D721Med (cell line): ENCODE measurements around the gene KRTAP23-1.

ENCODE experiments used
- DNase-seq: peaks from one replicate; pipeline ENCODE4 v3.0.0; 2011; ENCODE audit warnings: low spot score; ENCODE audit not compliant: insufficient read length
- FAIRE-seq: peaks from 2 replicates; lab custom pipeline; 2011; peaks lifted over from hg19 to GRCh38; lab: Jason Lieb, UNC
- TF ChIP-seq, protein P1 (sequence below): IDR thresholded peaks from 2 replicates; pipeline ENCODE4 v1.5.1; 2012; ENCODE audit warnings: mild to moderate bottlenecking, control low read depth; ENCODE audit not compliant: insufficient read depth; ENCODE audit errors: missing control alignments

The KRTAP23-1 gene

DNA sequence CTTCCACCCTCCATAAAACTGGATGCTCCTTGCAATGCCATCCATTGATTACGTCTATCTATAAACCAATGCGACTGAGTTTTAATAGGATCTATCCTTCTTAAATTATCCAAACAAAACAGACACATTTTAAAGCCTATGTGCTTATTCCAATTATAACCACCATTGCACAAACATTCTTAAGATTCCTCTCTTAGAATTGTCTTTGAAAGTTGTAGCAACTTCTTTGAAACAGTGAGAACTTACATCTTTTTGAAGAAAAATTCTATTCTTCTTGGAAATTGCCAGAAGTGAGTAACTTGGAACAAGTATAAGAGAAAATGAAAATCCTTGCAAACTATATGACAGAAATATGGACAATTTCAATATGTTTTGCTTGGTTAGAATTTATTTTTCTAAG is 28.2 kb downstream of the KRTAP23-1 start, which contains the start of gene KRTAP26-1:
TSS of gene KRTAP26-1 (minus strand) at position 101 of the 400 bp plus-strand sequence. CDS start 280 bp downstream, outside the sequence.
- DNase-seq (no peak), FAIRE-seq (no peak)
- TF ChIP-seq, protein P1, sequence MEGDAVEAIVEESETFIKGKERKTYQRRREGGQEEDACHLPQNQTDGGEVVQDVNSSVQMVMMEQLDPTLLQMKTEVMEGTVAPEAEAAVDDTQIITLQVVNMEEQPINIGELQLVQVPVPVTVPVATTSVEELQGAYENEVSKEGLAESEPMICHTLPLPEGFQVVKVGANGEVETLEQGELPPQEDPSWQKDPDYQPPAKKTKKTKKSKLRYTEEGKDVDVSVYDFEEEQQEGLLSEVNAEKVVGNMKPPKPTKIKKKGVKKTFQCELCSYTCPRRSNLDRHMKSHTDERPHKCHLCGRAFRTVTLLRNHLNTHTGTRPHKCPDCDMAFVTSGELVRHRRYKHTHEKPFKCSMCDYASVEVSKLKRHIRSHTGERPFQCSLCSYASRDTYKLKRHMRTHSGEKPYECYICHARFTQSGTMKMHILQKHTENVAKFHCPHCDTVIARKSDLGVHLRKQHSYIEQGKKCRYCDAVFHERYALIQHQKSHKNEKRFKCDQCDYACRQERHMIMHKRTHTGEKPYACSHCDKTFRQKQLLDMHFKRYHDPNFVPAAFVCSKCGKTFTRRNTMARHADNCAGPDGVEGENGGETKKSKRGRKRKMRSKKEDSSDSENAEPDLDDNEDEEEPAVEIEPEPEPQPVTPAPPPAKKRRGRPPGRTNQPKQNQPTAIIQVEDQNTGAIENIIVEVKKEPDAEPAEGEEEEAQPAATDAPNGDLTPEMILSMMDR: no peak

DNA sequence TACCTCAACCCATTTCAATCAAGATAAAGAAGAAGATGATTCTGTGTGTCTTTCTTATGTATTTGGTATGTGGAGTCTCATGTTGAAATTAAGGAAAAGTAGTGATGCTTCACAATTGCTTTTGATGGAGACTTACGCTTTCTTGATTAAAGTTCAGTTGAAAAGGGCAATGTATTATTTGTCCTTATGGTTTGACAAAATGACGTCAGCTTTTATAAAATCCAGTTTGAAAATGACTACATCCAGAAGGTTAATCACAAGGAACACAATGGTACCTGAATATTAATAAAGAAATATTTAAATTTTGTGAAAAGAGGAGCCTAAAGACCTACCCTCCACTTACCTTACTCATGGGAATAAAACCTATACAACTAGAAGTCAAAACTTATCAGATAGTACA is 32.7 kb downstream of the KRTAP23-1 start:
- DNase-seq (no peak), FAIRE-seq (no peak)
- TF ChIP-seq, protein P1: no peak

DNA sequence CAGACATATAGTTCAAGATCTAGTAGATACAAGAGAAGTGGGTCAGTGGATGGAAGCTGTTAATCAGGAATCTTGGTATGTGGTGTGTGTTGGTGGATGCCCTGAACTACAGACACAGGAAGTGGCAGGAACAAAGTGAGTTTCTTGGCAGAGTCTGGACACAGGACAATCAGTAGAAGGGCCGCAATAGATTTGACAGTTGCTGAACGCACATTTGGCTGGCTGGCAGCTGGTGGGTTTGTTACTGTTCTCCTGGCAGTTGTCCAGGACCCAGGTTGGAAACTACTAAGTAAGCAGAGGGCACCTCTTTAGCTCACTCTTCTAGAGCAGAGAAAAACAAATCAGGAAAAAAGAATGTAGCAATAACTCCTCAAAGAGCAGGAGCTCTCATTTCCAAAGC is 41.5 kb downstream of the KRTAP23-1 start:
- TF ChIP-seq, protein P1: no peak
- no peak for FAIRE-seq
- DNase-seq: no peak

DNA sequence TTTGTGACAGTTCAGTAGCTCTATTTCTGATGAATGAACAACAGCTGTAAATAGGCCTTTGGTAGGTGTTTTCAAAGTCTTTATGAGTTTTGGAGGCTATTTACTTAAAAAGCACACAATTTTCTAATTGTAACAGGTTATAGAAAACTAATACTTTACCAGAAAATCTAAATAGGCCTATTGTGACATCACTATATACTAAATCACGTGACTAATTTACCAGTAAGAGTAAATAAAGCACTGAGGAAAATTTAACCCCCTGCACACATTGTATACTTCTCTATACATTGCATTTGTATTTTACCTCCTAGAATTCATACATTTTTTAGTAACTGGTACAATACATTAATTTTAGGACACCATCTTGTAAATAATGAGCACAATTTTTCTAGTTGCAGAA is 43.3 kb downstream of the KRTAP23-1 start:
- DNase-seq: no peak
- no peak for FAIRE-seq
- TF ChIP-seq, protein P1: no peak
